ENCODE measurements around the gene ANXA1. TPM values are rescaled to one million over a fixed set of nuclear protein-coding genes. Genes with fewer than 3 reads are reported as not detected.

ANXA1 gene
- total RNA-seq, 1 experiment from 2014 or later: 731 TPM

DNA sequence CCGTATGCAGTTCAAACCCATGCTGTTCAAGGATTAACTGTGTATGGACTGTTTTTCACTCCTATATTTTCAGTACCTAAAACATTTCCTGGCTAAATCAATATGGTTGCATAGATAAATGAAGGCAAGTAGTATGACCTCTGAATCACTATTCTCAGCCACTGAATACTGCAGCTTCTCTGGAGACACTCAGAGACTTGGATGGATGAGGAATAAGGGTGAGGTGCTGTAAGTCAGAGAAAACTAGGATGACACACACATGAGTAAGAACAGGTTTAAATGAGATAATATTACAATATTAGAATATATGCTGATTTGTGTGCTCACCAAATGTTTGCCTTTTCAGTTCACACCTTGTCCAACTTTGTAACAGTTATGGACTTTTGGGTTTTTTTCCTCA is 26.0 kb upstream of the ANXA1 start:
- POLR2A ChIA-PET: interaction anchor here (1.0 kb wide), 1 partner anchor 27 kb away, joined by 3 read pairs; no protein-coding TSS in a partner anchor
- Mint-ChIP-seq H3K4me3 (ENCODE audit: unreplicated experiment) (no peak overlapping the region), H3K27me3 (ENCODE audit: insufficient read depth, unreplicated experiment) (no peaks in the 10 kb centered on the region), H3K27ac (ENCODE audit: low read depth, unreplicated experiment) (no peak overlapping the region), H3K9me3 (ENCODE audit: unreplicated experiment) (no peaks in the 10 kb centered on the region), H3K36me3 (ENCODE audit: insufficient read depth, unreplicated experiment) (peaks cover 6% of the 10 kb centered on the region), H3K4me1 (ENCODE audit: insufficient read depth, unreplicated experiment) (peaks cover 10% of the 10 kb centered on the region)
- CTCF ChIA-PET: interaction anchor here (1.0 kb wide), 1 partner anchor 19 kb away, joined by 3 read pairs; no protein-coding TSS in a partner anchor
- DNase-seq (ENCODE audit: unreplicated experiment): no peak
- no TSS peak for BruUV-seq (replicated peaks)
- intact Hi-C loops (cut with micrococcal nuclease): no loop called here
- TF ChIP-seq, protein P1, sequence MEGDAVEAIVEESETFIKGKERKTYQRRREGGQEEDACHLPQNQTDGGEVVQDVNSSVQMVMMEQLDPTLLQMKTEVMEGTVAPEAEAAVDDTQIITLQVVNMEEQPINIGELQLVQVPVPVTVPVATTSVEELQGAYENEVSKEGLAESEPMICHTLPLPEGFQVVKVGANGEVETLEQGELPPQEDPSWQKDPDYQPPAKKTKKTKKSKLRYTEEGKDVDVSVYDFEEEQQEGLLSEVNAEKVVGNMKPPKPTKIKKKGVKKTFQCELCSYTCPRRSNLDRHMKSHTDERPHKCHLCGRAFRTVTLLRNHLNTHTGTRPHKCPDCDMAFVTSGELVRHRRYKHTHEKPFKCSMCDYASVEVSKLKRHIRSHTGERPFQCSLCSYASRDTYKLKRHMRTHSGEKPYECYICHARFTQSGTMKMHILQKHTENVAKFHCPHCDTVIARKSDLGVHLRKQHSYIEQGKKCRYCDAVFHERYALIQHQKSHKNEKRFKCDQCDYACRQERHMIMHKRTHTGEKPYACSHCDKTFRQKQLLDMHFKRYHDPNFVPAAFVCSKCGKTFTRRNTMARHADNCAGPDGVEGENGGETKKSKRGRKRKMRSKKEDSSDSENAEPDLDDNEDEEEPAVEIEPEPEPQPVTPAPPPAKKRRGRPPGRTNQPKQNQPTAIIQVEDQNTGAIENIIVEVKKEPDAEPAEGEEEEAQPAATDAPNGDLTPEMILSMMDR (IDR thresholded peaks at IDR 0.05; ENCODE audit: unreplicated experiment): no peak

DNA sequence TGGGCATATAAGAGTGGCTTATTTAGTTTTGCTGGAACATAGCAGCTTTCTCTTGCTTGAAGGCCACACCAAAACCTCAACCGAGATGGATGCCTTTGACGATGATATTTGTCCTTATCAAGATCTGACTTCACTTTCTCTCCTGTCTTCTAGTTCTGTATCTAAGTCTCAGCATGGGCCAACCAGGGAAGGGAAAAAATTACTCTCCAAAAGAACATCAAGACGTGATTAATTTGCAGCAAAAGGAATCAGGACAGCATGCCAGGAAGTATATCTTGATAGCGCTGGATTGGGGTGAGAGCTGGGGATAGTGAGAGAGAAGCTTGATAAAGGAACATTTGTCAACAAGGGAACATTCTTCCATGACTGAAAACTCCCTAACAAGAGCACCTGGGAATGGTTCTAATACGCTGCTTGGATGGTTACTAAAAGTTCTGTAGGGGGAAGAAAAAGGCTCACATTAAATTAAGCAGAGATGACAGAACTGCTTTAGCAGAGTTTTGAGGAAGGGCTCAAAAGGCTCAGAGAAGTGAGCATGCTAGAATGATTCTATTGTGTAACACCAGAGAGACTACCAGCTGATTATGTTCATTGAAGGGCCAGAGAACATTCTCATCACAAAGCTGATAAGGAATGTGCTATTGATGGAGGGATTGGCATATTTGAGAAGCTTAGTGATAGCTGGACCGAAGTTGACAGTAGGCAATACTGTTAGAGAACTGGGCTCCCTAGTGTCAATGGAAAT is 21.6 kb upstream of the ANXA1 start:
- H3K27ac Mint-ChIP-seq (ENCODE audit: low read depth, unreplicated experiment): no peak overlapping the region
- H3K9me3 Mint-ChIP-seq (ENCODE audit: unreplicated experiment): no peaks in the 10 kb centered on the region
- intact Hi-C loops (cut with micrococcal nuclease): no loop called here
- H3K4me3 Mint-ChIP-seq (ENCODE audit: unreplicated experiment): no peak overlapping the region
- peaks cover 6% of the 10 kb centered on the region for H3K36me3 Mint-ChIP-seq (ENCODE audit: insufficient read depth, unreplicated experiment)
- no peak for DNase-seq (ENCODE audit: unreplicated experiment)
- TF ChIP-seq, protein P1 (IDR thresholded peaks at IDR 0.05; ENCODE audit: unreplicated experiment): no peak
- BruUV-seq (replicated peaks): no TSS peak
- peaks cover 27% of the 10 kb centered on the region for H3K4me1 Mint-ChIP-seq (ENCODE audit: insufficient read depth, unreplicated experiment)
- ChIA-PET CTCF (interaction anchor here (0.5 to 2.9 kb wide), 6 partner anchors 12 to 1248 kb away, joined by 3 to 16 read pairs (median 4); no protein-coding TSS in a partner anchor), POLR2A (interaction anchor here (0.6 to 7.3 kb wide), 6 partner anchors 10 to 766 kb away, joined by 3 to 241 read pairs (median 70); partner anchors contain the start of gene ANXA1)
- H3K27me3 Mint-ChIP-seq (ENCODE audit: insufficient read depth, unreplicated experiment): no peaks in the 10 kb centered on the region

DNA sequence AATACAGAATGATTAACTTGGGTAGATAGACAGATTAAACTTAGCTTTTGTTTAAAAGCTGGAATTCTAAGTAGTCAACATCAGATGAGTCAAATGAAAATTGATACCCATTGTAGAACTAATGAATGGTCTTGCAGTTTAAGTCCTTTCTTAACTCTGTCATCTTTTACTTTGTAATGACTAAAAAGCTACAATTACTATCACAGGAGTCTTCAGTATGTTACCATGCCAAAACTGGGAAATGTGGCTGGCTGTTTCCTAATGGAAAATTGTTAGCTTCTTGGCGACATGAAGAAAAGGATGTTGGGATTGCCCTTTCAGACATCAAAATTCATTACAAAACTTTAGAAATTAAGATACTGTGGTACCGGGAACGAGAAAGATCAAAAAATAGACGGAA is 20.2 kb upstream of the ANXA1 start:
- BruUV-seq (replicated peaks): no TSS peak
- H3K27ac Mint-ChIP-seq (ENCODE audit: low read depth, unreplicated experiment): peak overlapping the region; percentile 97
- H3K36me3 Mint-ChIP-seq (ENCODE audit: insufficient read depth, unreplicated experiment): peaks cover 6% of the 10 kb centered on the region
- ChIA-PET POLR2A (interaction anchor here (0.5 to 7.3 kb wide), 9 partner anchors 12 to 1232 kb away, joined by 3 to 241 read pairs (median 11); partner anchors contain the start of gene ANXA1), CTCF (interaction anchor here (0.6 to 2.9 kb wide), 4 partner anchors 10 to 25 kb away, joined by 3 to 16 read pairs (median 4); no protein-coding TSS in a partner anchor)
- TF ChIP-seq, protein P1 (IDR thresholded peaks at IDR 0.05; ENCODE audit: unreplicated experiment): no peak
- peaks cover 27% of the 10 kb centered on the region for H3K4me1 Mint-ChIP-seq (ENCODE audit: insufficient read depth, unreplicated experiment)
- intact Hi-C loops (cut with micrococcal nuclease): no loop called here
- peak overlapping the region; percentile 76 for H3K4me3 Mint-ChIP-seq (ENCODE audit: unreplicated experiment)
- H3K9me3 Mint-ChIP-seq (ENCODE audit: unreplicated experiment): no peaks in the 10 kb centered on the region
- DNase-seq (ENCODE audit: unreplicated experiment): no peak
- no peaks in the 10 kb centered on the region for H3K27me3 Mint-ChIP-seq (ENCODE audit: insufficient read depth, unreplicated experiment)

DNA sequence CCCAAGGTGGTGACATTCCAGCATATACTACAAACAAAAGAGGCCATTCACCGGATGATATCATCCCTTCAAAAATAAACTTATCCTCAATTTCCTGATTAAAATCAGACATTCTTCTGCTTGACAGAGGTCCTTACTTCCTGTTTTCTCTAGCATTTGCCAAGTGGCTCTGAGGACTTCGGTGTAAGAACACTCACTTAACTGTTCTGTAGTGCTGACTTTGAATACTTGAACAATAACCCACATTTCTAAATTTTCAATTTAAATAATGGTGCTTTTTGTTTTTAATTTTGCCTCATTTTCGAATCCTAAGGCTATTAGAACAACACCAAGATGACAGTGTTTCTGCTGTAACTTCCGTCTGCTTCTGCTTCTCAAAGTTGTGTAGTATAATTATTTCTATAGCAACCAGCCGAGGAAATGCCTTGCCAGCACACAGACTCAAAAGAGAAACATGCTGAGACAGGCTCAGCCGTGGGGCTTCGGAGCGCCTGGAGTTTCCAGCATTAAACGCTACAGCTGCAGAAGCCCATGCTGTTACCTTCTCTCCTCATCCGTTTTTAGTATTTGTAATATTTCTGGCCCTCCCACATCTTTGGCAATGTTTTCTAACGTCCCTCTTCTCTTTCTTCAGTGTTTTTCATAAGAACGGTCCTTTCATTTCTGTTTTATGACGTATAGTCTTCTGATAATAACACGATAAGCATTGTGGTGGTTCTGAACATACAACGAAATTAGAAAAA is 19.5 kb upstream of the ANXA1 start:
- CTCF ChIA-PET: interaction anchor here (1.3 to 2.9 kb wide), 3 partner anchors 14 to 52 kb away, joined by 4 to 16 read pairs (median 5); no protein-coding TSS in a partner anchor
- BruUV-seq (replicated peaks): TSS peak; percentile 57

More for the DNA sequence above, 19.5 kb upstream of the ANXA1 start:
- no peaks in the 10 kb centered on the region for H3K9me3 Mint-ChIP-seq (ENCODE audit: unreplicated experiment)
- no peaks in the 10 kb centered on the region for H3K27me3 Mint-ChIP-seq (ENCODE audit: insufficient read depth, unreplicated experiment)
- H3K4me3 Mint-ChIP-seq (ENCODE audit: unreplicated experiment): peak overlapping the region; percentile 76
- DNase-seq (ENCODE audit: unreplicated experiment): peak; percentile 90
- intact Hi-C loops (cut with micrococcal nuclease): loop anchor here (2.0 kb wide), 1 partner anchor 13 kb away; no protein-coding TSS in a partner anchor
- POLR2A ChIA-PET: interaction anchor here (0.6 to 7.3 kb wide), 14 partner anchors 13 to 835 kb away, joined by 3 to 241 read pairs (median 7); partner anchors contain the start of gene ANXA1
- peaks cover 6% of the 10 kb centered on the region for H3K36me3 Mint-ChIP-seq (ENCODE audit: insufficient read depth, unreplicated experiment)
- peaks cover 31% of the 10 kb centered on the region for H3K4me1 Mint-ChIP-seq (ENCODE audit: insufficient read depth, unreplicated experiment)
- peak overlapping the region; percentile 97 for H3K27ac Mint-ChIP-seq (ENCODE audit: low read depth, unreplicated experiment)
- TF ChIP-seq, protein P1 (IDR thresholded peaks at IDR 0.05; ENCODE audit: unreplicated experiment): no peak
